NCI-H2196 (cell line): ENCODE results near the gene SPOUT1.

Experiments used
- DNase-seq: peaks from one replicate; lab custom pipeline; 2025; ENCODE audit not compliant: unreplicated experiment; lab: John Stamatoyannopoulos, UW

SPOUT1 gene

DNA sequence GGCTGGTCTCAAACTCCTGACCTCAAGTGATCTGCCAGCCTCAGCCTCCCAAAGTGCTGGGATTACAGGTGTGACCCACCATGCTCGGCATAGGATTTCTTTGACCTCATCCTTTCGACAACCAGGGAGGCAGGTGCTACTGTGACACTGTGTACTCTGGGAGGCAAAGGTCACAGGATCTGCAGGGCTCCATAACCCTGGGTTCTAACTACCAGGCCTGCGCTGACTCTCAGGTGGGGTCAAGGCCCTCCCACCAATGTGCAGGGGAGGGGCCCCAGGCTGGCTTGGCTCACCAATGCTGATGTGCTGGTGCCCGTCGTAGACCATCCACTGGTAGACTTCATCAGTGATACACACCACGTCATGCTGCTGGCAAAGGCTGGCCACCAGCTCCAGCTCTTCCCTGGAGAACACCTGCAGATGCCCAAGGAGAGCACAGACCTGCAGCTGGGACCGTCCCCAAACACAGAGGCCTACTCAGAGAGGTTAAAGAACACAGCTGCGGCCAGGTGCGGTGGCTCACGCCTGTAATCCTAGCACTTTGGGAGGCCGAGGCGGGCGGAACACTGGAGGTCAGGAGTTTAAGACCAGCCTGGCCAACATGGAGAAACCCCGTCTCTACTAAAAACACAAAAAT lies 7.0 kb upstream of the SPOUT1 start:
- DNase-seq = no peak

DNA sequence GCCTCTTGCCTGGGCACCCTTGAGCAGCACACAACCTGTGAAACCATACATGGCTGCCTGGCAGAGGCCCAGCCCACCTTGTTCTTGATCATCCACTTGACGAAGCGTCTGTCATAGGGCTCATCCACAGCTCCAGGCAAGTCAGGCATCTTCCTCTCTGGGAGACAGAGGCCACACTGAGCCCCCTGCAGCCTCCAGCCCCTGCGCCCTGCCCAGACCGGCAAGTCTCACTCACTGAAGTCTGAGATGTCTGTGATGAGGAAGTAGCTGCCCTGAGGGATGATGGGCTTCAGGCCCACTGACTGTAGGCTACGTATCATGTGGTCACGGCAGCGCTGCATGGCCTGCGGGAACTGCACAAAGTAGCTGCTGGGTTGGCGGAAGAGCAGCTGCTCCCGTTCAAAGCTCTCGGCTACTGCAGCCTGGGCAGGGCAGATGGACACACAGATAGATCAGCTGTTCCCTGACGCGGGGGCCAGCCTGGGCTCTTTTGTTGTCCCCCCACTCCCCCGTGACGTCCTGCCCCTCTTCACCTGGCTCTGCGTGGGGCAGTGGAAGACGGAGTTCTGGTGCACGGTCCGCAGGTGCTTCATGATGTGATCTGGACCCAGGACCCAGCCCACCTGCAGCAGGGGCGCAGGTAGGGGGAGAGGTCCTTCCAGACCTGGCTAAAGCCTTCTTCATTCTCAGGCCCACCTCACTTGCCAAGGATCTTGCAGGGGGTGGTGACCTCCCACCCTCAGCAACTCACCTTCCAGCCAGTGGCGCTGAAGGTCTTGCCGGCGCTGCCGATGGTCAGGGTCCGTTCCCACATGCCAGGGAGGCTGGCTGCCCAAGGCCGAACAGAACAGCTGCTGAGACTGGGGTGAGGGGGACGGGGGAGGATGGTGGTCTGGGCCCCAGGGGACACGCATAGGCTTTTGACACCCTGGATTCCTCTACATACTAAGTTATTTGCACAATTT lies 5.9 kb upstream of the SPOUT1 start:
- no peak for DNase-seq

DNA sequence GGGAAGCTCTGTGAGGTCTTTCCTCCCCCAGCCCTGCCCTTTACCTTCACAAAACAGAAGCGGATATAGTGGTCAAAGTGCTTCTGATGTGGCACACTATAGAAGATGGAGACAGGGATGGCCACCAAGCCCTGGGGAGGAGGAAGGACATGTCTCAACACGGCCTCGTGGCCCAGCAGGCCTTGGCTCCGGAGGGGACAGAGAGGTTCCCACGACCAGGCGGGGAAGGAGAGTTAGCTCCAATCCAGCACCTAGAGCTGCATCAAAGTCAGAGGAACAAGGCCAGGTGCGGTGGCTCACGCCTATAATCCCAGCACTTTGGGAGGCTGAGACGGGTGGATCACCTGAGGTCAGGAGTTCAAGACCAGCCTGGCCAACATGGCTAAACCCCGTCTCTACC lies 4.1 kb upstream of the SPOUT1 start:
- DNase-seq = no peak

GRCh38 chr9:128828719-128829452 lies 708 bp downstream of the SPOUT1 start:
- DNase-seq = no peak

- no peak for DNase-seq
Measured at GRCh38 chr9:128828267-128828666, 1.3 kb downstream of the SPOUT1 start.

GRCh38 chr9:128825923-128826700 lies 3.5 kb downstream of the SPOUT1 start:
- no peak for DNase-seq

- DNase-seq = no peak
Measured at GRCh38 chr9:128824911-128825310, 4.7 kb downstream of the SPOUT1 start.

DNA sequence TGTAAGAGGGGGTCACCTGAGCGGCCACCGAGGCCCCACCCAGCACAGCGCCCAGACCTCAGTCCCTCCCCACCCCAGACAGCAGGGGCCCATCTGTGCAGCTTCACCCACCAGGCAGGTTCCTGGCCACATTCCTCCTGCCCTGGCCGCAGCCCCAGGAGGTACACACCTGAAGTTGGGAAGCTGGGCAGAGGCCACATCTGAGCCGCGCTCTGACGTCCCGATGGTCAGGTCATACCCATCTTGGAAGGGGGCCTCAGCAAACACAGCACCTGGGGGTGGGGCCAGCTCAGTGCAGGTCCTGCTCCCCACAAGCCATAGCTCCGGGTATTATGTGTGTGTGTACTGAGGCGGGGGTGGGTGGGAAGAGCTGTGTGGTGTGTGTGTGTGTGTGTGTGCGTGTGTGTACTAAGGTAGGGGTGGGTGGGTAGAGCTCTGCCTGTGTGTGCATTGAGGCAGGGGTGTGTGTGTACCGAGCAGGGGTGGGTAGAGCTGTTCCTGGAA lies 5.6 kb downstream of the SPOUT1 start:
- DNase-seq = no peak

- no peak for DNase-seq
Measured at GRCh38 chr9:128823362-128823902, 6.2 kb downstream of the SPOUT1 start.

- DNase-seq = no peak
Measured at GRCh38 chr9:128822407-128823042, 7.1 kb downstream of the SPOUT1 start.

GRCh38 chr9:128821584-128822406 lies 7.8 kb downstream of the SPOUT1 start:
- peak; percentile 30 for DNase-seq

- DNase-seq = no peak
Measured at GRCh38 chr9:128820665-128821583, 8.7 kb downstream of the SPOUT1 start.

DNA sequence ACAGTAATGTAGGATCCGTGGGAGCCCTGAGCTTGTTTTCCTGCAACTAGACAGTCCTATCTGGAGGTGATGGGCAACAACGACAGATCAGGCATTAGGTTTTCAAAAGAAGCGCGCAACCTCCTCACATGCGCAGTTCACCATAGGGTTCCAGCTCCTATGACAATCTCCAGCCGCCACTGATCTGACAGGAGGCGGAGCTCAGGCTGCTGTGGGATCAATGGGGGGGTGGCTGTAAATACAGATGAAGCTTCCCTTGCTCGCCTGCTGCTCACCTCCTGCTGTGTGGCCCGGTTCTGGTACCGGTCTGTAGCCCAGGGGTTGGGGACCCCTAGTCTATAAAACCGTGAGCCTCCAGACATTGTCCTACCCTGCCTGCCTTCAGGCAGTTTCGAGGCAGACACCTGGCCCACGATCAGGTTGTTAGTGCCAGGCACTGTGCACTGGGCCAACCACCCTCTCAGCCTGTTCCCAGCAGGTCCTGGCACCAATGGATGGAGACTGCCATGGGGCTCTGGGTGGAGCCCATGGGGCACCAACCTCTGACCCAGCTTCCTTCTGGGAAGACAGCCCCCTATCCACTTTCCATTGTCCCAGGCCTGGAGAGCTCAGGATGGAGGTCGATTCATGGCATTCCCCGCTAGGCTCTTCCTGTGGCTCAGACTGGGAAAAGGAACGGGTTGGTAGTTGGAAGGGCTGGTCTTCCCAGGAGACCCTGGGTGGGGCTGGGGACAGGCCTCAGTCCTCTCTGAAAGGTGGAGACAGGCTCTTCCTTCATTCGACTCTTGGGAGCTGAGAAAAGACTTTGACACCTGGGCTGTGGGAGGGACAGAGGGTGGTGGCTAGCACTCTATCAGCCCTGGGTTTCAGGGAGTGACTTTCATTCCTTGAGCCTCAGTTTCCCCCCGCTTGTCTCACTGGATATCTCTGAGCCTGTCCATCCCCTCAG lies 9.6 kb downstream of the SPOUT1 start:
- DNase-seq = peak; percentile 65

DNA sequence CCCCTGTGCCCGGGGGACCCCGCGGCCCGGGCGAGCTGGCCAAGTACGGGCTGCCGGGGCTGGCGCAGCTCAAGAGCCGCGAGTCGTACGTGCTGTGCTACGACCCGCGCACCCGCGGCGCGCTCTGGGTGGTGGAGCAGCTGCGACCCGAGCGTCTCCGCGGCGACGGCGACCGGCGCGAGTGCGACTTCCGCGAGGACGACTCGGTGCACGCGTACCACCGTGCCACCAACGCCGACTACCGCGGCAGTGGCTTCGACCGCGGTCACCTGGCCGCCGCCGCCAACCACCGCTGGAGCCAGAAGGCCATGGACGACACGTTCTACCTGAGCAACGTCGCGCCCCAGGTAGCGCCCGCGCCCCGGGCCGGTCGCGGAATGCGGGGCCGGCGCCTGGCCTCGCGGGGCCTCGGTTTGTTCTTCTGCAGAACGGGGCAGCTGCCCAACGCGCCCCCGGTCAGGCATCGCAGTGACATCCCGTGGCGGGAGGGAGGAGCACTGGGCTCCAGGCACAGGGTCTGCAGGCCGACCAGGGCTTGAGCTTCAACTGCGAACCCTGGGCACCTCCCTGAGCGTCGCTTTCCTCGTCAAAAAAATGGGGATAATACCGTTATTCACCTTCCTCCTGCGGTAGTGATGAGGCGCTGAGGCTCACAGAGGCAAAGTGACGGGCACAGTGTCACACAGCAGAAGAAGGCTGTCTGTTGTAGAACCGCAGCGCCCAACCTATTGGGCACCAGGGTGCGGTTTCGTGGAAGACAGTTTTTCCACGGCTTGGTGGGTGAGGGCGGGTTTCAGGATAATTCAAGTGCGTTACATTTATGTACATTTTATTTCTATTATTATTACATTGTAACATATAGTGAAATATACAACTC lies 10.5 kb downstream of the SPOUT1 start:
- peak; percentile 47 for DNase-seq

DNA sequence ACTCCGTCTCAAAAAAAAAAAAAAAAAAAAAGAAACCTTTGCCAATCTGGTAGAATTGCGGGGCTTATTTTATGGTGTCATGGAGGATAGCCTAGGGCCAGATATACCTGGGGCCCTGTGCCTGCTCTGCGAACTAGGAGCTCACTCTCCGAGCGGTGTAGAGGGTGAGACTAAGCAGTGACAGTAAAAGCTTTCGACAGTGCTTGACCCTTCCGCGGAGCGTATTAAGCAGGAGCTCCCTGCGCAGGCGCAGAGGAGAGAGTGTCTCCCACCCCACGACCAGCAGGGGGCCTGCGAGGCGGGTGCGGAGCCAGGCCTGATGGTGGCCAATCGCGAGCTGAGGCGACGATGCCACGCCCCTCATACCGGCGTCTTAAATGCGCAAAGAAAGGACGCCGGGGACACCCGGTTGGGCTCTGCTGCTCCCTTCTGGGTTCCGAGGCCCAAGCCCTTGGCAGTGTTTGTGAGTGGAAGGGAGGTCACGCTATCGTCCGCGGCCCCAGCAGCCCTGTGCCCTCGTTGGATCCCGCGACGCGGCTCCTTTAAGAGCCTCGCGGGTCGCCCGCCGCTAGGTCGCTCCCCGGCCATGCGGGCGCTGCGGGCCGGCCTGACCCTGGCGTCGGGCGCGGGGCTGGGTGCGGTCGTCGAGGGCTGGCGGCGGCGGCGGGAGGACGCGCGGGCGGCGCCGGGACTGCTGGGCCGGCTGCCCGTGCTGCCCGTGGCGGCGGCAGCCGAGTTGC lies 11.3 kb downstream of the SPOUT1 start, which contains the start of gene ENDOG:
Gene ENDOG, plus strand, starts transcription at position 402 of the 740 bp plus-strand sequence. Its CDS starts 185 bp downstream, at position 587.
- peak; percentile 98 for DNase-seq
